ENCODE measurements around the gene NPSR1. TPM values are rescaled to one million over a fixed set of nuclear protein-coding genes. Genes with fewer than 3 reads are reported as not detected.
"Not testable (repeated sequence)": the region's sequence is repeated elsewhere in the genome, so short reads cannot be mapped to it uniquely, and the experiment has no call there.

The NPSR1 gene
- total RNA-seq, 2 donors from 2014 or later: not detected

DNA sequence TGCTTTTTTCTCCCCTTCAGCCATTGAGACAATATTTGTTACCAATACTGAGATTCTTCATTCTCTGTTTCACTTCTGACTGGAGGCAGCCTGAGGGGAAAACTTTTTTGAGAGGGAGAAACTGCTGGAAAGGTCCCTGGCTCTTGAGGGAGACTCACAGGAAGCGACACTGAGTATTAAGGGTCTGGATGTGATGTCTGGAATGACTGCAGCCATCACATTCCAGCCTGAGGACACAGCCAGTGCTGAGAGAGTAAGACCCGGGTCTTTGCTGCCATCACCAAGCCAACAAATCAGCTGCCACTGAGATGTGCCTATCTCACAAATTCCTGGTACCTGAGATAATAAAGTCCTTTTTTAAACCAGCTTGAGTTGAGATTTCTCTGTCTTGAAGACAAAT, 221.9 kb downstream of the NPSR1 start:
- H3K27me3 ChIP-seq (replicated peaks; ENCODE audit: insufficient read depth): no peaks in the 10 kb centered on the region
- ATAC-seq (ENCODE audit: insufficient number of reproducible peaks, low FRiP score, low read depth) (no peak), DNase-seq (ENCODE audit: low spot score) (no peak)
- no peak overlapping the region for H3K4me3 ChIP-seq
- peaks cover 6% of the 10 kb centered on the region for H3K9me3 ChIP-seq
- H3K4me1 ChIP-seq (ENCODE audit: control insufficient read depth in 1 of 2, low read depth in 2 of 2): no peaks in the 10 kb centered on the region
- no peak overlapping the region for H3K27ac ChIP-seq
- no peaks in the 10 kb centered on the region for H3K36me3 ChIP-seq
- TF ChIP-seq, protein P1, sequence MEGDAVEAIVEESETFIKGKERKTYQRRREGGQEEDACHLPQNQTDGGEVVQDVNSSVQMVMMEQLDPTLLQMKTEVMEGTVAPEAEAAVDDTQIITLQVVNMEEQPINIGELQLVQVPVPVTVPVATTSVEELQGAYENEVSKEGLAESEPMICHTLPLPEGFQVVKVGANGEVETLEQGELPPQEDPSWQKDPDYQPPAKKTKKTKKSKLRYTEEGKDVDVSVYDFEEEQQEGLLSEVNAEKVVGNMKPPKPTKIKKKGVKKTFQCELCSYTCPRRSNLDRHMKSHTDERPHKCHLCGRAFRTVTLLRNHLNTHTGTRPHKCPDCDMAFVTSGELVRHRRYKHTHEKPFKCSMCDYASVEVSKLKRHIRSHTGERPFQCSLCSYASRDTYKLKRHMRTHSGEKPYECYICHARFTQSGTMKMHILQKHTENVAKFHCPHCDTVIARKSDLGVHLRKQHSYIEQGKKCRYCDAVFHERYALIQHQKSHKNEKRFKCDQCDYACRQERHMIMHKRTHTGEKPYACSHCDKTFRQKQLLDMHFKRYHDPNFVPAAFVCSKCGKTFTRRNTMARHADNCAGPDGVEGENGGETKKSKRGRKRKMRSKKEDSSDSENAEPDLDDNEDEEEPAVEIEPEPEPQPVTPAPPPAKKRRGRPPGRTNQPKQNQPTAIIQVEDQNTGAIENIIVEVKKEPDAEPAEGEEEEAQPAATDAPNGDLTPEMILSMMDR (IDR thresholded peaks at IDR 0.05): no peak

DNA sequence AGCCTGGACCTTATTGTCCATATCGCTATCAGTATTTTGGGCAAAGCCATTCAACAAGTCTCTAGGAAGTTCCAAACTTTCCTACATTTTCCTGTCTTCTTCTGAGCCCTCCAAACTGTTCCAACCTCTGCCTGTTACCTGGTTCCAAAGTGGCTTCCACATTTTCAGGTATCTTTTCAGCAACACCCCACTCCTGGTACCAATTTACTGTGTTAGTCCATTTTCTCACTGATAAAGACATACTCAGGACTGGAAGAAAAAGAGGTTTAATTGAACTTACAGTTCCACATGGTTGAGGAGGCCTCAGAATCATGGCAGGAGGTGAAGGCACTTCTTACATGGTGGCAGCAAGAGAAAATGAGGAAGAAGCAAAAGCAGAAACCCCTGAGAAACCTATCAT, 225.8 kb downstream of the NPSR1 start:
- not testable (repeated sequence) for H3K4me3 ChIP-seq; H3K4me1 ChIP-seq (ENCODE audit: control insufficient read depth in 1 of 2, low read depth in 2 of 2); DNase-seq (ENCODE audit: low spot score); H3K36me3 ChIP-seq; ATAC-seq (ENCODE audit: insufficient number of reproducible peaks, low FRiP score, low read depth); H3K9me3 ChIP-seq; H3K27ac ChIP-seq; H3K27me3 ChIP-seq (replicated peaks; ENCODE audit: insufficient read depth)

DNA sequence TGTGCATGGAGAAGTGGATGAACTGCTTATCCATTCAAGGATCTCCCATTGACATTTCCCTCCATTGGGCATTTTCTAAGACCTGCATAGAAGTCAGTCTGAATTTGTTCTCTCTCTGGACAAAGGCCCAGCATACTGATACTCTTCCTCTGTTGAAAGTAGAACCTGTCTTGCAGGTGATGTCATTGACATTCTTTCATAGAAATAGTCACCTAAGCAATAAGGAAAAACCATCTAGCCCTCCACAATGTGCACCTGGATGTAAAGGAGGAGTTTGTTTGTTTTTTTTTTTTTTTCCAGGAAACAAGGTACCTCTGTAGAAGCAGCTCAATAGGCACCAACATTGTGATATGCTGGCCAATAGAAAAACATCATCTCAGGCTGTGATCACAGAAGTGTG, 228.8 kb downstream of the NPSR1 start:
- H3K4me3 ChIP-seq: no peak overlapping the region
- H3K9me3 ChIP-seq: peaks cover 6% of the 10 kb centered on the region
- TF ChIP-seq, protein P1 (IDR thresholded peaks at IDR 0.05): no peak
- DNase-seq (ENCODE audit: low spot score) (no peak), ATAC-seq (ENCODE audit: insufficient number of reproducible peaks, low FRiP score, low read depth) (no peak)
- H3K4me1 ChIP-seq (ENCODE audit: control insufficient read depth in 1 of 2, low read depth in 2 of 2): no peaks in the 10 kb centered on the region
- H3K36me3 ChIP-seq: no peaks in the 10 kb centered on the region
- H3K27me3 ChIP-seq (replicated peaks; ENCODE audit: insufficient read depth): no peaks in the 10 kb centered on the region
- no peak overlapping the region for H3K27ac ChIP-seq

DNA sequence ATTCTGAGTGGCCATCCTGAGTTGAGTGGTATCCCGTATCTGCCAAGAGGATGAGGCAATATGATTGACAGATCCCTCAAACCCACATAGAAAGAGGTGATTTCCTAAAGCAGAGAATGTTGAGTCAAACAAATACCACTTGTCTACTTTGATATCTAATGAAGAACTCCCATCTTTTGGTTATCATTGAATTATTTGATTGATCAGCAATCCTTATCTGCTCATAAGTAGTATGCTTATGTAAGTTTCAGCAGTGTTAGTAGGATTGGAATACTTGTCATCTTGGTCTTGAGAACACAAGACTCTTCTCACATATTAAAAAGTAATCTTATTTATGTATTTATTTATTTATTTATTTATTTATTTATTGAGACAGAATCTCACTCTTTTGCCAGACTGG, 231.9 kb downstream of the NPSR1 start:
- H3K4me1 ChIP-seq (ENCODE audit: control insufficient read depth in 1 of 2, low read depth in 2 of 2): no peaks in the 10 kb centered on the region

DNA sequence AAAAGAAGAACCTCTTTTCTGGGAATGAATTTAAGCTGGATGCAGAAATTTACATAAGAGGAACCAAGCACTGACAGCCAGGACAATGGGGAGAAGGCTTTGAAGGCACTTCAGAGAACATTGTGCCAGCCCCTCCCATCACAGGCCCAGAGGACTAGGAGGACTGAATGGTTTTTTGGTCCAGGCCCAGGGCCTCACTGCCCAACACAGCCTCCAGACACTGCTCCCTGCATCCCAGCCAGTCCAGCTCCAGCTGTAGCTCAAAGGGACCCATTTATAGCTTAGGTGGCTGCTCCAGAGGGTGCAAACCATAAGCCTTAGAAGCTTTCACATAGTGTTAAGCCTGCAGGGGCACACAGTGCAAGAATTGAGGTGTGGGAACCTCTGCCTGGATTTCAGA, 237.2 kb downstream of the NPSR1 start:
- Histone ChIP-seq H3K36me3 (no peaks in the 10 kb centered on the region), H3K27me3 (replicated peaks; ENCODE audit: insufficient read depth) (no peaks in the 10 kb centered on the region), H3K9me3 (no peaks in the 10 kb centered on the region), H3K4me3 (no peak overlapping the region), H3K27ac (no peak overlapping the region), H3K4me1 (ENCODE audit: control insufficient read depth in 1 of 2, low read depth in 2 of 2) (no peaks in the 10 kb centered on the region)
- ATAC-seq (ENCODE audit: insufficient number of reproducible peaks, low FRiP score, low read depth) (no peak), DNase-seq (ENCODE audit: low spot score) (no peak)
- TF ChIP-seq, protein P1 (IDR thresholded peaks at IDR 0.05): no peak

More for the DNA sequence above, 231.9 kb downstream of the NPSR1 start:
- ATAC-seq (ENCODE audit: insufficient number of reproducible peaks, low FRiP score, low read depth) (no peak), DNase-seq (ENCODE audit: low spot score) (no peak)
- TF ChIP-seq, protein P1 (IDR thresholded peaks at IDR 0.05): no peak
- H3K36me3 ChIP-seq: no peaks in the 10 kb centered on the region
- no peaks in the 10 kb centered on the region for H3K27me3 ChIP-seq (replicated peaks; ENCODE audit: insufficient read depth)
- no peak overlapping the region for H3K27ac ChIP-seq
- no peak overlapping the region for H3K4me3 ChIP-seq
- no peaks in the 10 kb centered on the region for H3K9me3 ChIP-seq
